Central memory CD4-positive, alpha-beta T cell (primary cell): ENCODE measurements around the gene FCHO1.

Experiments
- DNase-seq: peaks from one replicate; pipeline ENCODE4 v3.0.0; 2022

FCHO1 gene

DNA sequence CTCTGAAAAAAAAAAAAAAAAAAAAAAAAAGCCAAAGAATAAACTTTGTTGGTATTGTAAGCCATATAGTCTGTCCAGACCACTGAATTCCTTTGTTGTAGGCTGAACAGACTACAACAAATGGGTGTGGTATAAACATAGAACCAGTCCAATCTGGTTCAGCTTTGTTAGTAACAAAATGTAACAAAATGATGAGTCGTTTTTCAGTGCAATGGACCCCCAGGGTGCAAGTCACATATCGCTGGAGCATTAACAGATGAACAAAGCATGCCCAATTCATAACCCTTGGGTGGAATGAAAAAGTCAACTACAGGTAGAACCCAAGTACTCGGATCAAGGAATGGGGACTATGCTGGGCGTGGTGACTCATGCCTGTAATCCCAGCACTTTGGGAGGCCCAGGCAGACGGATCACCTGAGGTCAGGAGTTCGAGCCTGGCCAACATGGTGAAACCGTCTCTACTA lies 13.6 kb upstream of the FCHO1 start:
- no peak for DNase-seq

GRCh38 chr19:17739121-17739875 lies 12.0 kb upstream of the FCHO1 start:
- DNase-seq: no peak

DNA sequence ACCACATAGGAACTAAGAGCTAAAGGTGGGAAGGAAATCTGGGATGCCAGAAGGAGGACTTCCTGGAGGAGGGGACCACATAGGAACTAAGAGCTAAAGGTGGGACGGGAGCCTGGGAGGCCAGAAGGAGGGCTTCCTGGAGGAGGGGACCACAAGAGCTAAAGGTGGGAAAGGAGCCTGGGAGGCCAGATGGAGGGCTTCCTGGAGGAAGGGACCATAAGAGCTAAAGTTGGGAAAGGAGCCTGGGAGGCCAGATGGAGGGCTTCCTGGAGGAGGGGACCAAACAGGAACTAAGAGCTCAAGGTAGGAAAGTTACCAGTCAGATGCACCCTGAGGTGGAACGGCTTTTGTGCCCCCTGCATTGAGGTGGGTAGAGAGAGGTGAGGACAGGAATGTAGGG lies 9.8 kb upstream of the FCHO1 start:
- no peak for DNase-seq

- DNase-seq: no peak
These were observed 7.2 kb upstream of the FCHO1 start for GRCh38 chr19:17743874-17744580.

DNA sequence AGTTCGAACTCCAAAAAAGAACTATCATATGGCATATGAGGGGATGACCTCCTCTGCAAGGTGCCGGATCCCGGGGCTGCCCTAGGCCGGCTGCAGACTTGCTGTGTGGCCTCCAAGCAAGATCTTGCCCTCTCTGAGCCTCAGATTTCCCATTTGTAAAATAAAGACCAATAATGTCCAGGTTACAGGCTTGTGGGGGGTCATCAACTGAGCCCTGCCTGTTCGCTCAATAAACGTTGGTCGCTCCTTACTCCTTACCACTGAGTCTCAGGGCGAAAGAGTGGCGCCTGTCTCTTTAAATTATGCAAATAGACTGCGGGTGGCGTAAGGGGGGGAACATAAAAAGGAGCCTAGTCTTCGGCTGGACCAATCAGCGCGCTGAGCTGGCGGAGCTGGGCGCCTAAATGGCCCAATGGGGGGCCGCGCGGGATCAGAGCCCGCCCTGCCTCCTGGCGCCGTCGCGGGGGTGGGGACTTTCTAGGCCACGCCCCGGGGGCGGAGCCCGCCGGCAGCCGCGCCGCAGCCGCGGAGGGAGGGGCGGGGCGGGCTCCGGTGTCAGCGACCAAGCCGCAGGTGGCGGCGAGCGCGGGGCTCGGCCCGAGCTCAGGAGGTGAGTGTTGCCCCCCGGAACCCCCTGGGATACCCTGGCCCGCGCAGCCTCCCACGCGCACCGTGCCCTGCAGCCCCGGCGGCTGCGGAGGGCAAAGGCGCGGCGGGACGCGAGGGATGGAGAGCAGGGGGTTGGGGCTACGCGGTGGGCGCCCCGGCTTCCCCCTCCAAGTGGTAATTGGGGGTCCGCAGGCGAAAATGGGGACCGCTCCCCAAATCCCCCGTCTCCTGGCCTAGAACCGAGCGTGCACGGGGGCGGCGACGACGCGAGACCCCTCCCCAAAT lies 3.8 kb upstream of the FCHO1 start:
- DNase-seq: peak; percentile 94

DNA sequence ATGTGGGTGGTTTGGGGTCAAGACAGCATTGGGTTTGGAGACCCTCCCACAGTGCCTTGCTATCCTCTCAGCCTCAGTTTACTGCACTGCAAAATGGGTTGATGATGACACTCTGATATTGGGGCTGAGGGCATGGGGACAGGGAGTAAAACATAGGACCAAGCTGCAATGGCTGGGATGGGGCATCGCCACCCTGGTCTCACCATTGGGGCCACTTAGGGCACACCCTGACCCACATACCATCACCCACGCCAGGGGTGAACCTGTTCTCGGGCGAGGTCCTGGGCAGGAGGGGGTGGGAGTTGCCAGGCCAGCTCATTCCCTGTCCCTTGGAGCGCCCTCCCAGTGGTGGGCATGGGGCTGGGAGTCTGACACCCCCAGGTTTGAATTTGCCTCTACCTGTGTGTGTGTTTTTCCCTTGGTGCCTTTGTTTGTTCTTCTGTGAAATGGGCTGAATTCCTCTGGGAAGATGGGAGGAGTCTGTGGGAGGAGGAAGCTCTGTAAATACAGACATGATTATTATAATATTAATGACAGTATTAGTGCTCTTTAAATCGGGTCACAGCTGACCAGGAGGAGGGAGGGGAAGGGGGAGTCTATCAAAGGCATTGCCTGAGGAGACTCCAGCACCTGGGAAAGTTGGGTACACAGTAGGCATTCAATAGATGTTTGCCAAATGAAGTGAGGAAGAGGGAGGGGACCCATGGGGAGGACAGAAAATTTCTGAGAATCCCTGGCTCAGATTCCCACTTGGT lies 2.2 kb upstream of the FCHO1 start:
- DNase-seq: no peak

DNA sequence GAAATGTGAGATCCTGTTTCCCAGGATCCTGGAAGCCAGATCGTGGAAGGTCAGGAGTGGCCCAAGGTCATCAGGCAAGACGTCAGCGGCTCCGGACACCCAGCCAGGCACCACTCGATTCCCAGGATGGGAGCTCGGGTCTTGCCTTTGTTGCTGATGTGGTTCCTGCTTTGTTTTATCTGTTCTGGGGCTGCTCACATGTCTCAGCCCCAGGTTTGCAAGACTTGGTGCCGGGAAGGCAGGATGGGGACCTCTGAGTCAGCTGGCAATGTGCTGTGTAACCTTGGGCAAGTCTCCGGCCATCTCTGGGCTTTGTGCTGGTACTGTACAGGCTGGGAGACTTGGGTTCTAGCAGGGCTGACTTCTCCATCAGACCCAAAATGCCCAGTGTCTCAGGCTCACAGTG lies 1.4 kb upstream of the FCHO1 start:
- no peak for DNase-seq

DNA sequence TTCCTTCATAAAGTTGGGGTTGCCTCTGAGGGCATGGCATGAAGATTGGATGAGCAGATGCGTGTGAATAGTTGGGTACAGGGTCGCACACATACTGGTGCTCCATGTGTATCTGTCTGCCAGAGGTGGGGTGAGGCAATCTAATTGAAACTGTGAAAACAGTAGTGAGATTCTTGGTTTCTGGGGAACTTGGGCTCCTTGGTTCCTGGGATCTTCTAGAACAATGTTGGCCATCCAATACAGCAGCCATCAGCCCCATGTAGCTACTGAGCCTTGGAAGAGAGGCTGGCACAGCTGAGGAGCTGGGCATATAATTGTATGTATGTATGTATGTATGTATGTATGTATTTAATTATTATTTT lies 616 bp downstream of the FCHO1 start:
- DNase-seq: no peak

DNA sequence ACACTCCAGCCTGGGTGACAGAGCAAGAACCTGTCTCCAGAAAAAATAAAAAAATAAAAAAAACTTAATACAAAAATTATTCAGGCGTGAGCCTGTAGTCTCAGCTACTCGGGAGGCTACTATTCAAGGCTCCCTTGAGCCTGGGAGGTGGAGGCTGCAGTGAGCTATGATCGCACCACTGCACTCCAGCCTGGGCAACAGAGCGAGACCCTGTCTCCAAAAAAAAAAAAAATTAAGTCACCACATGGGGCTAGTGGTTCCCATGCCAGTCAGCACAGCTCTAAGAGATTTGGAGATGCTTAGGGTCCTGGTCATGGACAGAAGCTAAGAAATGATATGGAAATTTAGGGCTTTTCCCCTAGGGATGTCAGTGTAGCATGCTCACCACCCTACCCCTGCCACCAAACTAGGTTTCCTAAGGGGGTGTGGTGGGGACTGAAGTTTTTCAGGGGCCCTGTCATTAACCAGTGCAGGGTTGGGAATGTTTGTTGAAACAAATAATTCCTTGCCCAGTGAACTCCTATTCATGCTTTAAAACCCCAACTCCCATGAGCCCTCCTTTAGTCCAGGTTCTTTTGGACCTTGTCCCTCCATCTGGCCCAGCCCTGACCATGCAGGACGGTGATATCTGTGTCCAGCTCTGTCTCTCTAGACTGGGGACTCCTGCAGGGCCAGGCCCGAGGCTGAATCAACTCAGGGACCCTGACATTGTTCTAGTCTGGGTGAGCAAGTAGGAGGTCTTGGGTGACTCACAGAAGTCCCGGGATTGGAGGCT lies 1.8 kb downstream of the FCHO1 start:
- no peak for DNase-seq

GRCh38 chr19:17753976-17754375 lies 2.7 kb downstream of the FCHO1 start:
- DNase-seq: no peak

DNA sequence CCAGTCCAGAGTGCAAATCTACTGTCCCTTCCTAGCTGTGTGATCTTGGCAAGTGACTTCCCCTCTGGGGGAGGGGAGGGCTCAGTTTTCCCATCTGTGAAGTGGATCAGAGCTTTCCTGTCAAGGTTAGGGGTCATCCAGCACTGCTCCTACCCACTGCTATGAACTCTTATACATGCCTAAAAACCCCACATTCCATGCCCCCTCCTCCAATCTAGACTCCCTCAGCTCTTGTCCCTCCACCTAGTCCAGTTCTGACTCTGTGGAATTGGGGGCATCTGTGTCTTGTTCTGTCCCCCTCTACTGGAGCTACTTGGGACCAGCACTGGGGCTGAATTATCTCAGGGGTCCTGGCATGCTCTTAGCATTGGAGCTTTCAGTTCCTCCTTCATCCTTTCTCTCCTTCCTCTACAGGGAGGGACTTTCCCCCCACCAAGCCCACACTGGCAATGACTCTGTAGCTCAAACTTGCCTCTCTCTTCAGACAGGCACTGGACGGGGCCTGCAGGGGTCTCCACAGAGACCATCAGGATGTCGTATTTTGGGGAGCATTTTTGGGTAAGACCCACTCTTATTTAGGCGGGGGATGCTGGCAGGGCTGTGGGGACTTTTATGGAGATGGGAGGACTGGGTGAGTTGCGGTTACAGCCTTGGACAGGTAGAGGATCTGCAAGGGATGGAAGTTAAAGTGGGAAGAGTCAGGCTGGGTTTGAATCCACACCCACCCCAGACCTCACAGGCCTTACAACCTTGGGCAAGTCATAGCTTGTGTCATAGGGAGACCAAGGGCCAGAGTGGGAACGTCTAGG lies 3.6 kb downstream of the FCHO1 start:
- DNase-seq: no peak

DNA sequence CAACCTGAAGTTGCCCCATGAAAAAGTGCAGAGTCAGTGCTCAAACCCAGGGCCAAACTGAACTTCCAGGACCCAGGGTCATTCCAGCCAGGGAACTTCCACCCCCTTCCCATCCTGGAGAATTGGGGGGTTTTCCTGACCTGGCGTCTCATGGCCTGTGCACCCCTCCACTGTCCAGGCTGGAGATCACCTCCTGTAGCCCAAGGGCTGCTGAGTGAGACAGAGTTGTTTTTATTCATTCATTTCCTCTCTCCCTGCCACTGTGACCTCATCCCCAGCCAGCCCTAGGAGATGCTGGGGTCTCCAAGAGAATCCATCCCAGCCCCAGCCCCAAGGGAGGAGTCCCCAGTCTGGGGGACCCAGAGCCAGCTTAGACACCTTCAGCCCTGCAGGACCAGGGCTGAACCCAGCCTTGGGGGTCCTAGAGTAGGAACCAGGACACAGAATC lies 4.2 kb downstream of the FCHO1 start:
- DNase-seq: no peak

DNA sequence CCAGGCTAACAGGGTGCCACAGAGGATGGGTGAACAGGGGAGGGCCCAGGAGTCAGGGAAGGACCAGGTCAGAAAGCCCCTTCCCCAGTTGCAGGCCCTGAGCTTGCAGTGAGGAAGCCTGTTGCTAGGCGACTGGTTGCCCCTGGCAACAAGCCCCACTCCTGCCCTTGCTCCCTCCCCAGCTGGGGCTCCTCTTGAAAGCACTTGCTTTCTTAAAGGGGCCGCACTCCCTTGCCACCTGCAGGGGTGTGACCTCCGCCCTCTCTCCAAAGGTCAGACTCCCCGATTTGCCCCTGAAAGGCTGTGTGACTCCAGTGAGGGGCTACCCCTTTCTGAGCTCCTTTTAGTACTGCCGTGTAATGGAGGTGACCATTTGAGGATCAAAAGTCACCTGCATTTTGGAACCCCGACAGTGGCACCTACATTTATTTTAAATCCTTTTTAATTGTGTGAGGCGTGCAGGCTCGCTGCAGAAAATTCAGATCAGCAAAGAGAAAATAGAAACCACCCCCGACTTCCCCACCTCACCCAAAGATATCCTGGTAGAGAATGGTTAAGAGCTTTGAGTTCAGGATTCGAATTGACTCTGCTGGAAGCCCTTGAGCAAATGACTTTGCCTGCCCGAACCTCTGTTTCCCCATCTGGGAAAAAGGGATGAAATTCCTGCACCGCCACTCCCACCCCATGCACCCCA lies 4.8 kb downstream of the FCHO1 start:
- peak; percentile 46 for DNase-seq

DNA sequence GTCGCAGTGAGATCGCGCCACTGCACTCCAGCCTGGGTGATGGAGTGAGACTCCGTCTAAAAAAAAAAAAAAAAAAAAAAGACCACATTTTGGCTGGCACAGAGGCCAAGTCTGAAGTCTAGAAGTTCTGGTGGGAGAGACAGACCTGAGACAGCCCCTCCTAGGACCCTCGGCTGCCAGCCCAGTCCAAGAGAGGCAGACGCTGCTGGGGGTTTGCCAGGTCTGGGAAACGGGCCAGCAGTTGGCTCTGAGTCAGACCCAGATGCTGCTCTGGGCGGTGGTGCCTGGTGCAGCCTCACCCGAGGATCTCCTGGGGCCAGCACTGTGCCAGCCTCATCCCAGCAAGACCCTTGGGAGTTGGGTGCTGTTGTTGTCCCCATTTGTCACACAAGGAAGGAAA lies 5.8 kb downstream of the FCHO1 start:
- no peak for DNase-seq

DNA sequence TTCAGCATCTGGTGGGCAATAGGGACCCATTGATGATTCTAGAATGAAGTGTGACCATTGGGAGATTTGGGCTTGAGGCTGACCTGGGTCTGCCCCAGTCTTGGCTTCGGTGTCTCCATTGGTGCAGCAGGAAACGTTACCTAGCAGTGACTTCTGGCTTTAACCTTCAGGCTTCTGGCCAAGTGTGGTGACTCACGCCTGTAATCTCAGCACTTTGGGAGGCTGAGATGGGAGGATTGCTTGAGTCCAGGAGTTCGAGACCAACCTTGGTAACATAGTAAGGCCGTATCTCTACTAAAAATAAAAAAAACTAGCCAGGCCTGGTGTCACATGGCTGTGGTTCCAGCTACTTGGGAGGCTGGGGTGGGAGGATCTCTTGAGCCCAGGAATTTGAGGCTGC lies 7.2 kb downstream of the FCHO1 start:
- no peak for DNase-seq

GRCh38 chr19:17761148-17761547 lies 9.9 kb downstream of the FCHO1 start:
- DNase-seq: no peak

GRCh38 chr19:17762505-17763229 lies 11.4 kb downstream of the FCHO1 start:
- no peak for DNase-seq

- no peak for DNase-seq
These were observed 13.1 kb downstream of the FCHO1 start for GRCh38 chr19:17764348-17764747.

DNA sequence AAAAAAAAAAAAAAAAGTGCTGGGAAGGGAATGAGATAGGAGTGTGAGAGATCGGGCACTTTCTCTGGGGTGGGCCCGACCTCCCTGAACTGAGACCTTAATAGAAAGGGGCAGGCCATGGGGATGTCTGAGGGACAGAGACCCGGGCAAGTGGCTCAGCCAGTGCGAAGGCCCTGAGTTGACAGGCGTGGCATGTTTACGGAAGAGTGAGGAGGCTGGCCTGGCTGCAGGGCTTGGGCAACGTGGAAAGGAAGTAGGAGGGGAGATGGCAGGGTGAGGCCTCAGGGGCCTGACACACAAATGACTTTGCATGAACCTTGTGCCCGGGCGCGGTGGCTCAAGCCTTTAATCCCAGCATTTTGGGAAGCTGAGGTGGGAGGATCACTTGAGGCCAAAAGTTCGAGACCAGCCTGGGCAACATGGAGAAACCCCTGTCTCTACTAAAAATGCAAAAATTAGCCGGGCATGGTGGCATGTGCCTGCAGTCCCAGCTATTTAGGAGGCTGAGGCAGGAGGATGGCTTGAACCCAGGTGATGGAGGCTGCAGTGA lies 13.9 kb downstream of the FCHO1 start:
- no peak for DNase-seq
